ENCODE results near the gene CARD9.

- TF ChIP-seq CTCF (IDR thresholded peaks at IDR 0.05) (no peak), REST (IDR thresholded peaks at IDR 0.05; ENCODE audit: insufficient read depth in 1 of 2, low read depth in 2 of 2, low read length in 1 of 2) (no peak), POLR2AphosphoS5 (IDR thresholded peaks at IDR 0.05; ENCODE audit: low read depth, low read length) (no peak), TCF7L2 (IDR thresholded peaks at IDR 0.05; ENCODE audit: low read depth, low read length) (no peak)
These were observed 20.4 kb downstream of the CARD9 start for GRCh38 chr9:136353088-136353487.
